ENCODE data around the gene GPR17.

The GPR17 gene

DNA sequence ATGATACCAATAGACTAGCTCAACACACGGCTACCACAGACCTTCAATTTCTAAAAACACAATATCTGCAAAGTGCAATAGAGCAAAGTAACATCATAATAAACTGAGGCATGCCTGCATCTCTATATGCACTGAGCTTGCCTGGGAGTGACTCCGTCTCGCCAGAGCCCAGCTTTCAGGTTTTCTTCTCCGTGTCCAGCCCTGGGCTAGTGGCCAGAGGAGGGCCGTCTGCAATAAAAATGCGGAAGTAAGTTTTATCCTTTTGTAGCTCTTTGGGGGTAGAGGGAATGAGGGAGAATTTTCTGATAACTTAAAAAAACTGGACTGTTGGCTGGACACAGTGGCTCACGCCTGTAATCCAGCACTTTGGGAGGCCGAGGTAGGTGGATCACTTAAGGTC is 41.0 kb upstream of the GPR17 start:
- TF ChIP-seq, protein P1, sequence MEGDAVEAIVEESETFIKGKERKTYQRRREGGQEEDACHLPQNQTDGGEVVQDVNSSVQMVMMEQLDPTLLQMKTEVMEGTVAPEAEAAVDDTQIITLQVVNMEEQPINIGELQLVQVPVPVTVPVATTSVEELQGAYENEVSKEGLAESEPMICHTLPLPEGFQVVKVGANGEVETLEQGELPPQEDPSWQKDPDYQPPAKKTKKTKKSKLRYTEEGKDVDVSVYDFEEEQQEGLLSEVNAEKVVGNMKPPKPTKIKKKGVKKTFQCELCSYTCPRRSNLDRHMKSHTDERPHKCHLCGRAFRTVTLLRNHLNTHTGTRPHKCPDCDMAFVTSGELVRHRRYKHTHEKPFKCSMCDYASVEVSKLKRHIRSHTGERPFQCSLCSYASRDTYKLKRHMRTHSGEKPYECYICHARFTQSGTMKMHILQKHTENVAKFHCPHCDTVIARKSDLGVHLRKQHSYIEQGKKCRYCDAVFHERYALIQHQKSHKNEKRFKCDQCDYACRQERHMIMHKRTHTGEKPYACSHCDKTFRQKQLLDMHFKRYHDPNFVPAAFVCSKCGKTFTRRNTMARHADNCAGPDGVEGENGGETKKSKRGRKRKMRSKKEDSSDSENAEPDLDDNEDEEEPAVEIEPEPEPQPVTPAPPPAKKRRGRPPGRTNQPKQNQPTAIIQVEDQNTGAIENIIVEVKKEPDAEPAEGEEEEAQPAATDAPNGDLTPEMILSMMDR (IDR thresholded peaks at IDR 0.05; ENCODE audit: extremely low read depth, insufficient read depth, missing control alignments), result no peak
- no peak for DNase-seq (ENCODE audit: low spot score)

DNA sequence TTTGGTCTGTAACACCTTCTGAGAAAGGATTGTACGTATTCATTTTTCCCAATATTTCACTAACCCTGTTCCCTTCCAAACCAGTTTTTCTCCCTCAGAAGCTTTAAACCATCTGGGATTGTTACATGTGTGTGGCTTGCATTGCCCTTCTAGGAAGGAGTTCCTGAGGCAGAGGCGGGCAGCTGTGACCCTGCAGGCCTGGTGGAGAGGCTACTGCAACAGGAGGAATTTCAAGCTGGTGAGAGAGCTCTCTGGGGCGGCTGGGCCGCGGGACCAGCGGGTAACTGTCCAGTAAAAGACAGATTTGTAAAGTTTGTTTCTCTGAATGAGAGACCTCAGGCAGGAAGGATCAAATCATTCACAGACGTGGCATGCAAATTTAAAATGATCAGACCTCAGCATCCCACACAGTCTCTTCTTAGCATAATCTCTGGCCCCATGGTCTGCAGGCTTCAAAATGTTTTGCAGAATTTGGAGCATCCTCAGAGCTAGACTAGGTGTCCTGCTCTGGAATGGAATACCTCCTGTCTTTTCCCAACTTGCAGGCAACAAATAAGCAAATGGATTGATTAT is 40.2 kb upstream of the GPR17 start:
- no peak for DNase-seq (ENCODE audit: low spot score)
- in situ Hi-C loops (cut with MboI; ENCODE audit: low pct_unique_long_range_greater_than_20kb, low sequenced_read_pairs, unreplicated experiment), result no loop called here
- TF ChIP-seq, protein P1 (IDR thresholded peaks at IDR 0.05; ENCODE audit: extremely low read depth, insufficient read depth, missing control alignments), result no peak

More for the DNA sequence above, 41.0 kb upstream of the GPR17 start:
- in situ Hi-C loops (cut with MboI; ENCODE audit: low pct_unique_long_range_greater_than_20kb, low sequenced_read_pairs, unreplicated experiment), result no loop called here

DNA sequence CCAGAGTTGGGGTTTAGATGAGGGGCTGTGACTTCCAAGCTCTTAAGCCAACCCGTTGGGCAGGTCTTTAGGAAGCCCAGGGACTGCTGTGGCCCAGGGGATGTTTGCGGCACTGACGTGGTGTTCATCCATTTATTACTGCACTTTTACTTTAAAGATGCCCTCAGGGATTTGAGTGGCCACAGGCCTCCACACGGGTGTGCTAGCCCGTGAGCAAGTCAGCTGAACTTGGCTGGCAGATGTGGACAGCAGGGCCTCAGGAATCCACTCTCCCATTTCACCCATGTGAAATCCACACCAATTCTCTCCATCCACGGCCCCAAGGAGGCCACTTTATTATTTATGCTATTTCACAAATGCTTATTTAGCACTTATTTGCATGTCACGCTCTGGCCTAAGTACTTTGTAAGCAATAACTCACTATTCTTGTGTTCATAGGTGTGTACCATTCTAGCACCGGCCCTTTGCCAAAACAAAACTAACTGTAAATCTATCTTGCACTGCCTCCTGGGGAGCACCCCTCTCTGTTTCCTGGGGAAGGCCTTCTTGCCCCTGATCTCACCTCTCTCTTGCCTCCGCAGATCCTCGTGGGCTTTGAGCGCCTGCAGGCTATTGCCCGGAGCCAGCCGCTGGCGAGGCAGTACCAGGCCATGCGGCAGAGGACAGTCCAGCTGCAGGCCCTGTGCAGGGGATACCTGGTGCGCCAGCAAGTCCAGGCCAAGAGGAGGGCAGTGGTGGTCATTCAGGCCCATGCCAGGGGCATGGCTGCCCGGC is 39.1 kb upstream of the GPR17 start:
- DNase-seq (ENCODE audit: low spot score), result no peak
- TF ChIP-seq, protein P1 (IDR thresholded peaks at IDR 0.05; ENCODE audit: extremely low read depth, insufficient read depth, missing control alignments), result no peak
- in situ Hi-C loops (cut with MboI; ENCODE audit: low pct_unique_long_range_greater_than_20kb, low sequenced_read_pairs, unreplicated experiment), result no loop called here

DNA sequence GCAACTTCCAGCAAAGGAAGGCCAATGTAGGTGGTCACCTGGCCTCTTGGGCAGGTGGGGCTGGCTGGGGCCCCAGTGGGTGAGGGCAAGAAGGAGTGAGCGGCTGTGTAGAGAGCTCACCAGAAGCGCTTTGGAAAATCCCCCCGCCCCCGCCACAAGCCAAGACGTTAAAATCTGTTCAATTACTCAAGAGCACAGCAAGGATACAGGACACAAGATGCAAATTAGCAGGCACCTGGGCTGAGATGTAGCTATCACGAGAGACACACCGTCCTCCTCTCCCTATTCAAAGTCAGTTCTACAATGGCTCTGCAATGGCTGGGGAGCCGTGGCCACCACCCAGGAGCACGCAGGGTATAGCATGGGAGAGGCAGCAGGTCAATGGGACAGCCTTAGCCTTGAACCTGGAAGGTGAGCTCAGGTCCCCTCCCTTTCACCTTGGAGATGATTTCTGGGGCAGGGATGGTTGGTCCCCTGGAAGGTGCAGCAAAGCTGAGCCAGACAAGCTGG is 38.5 kb upstream of the GPR17 start:
- TF ChIP-seq, protein P1 (IDR thresholded peaks at IDR 0.05; ENCODE audit: extremely low read depth, insufficient read depth, missing control alignments), result no peak
- no peak for DNase-seq (ENCODE audit: low spot score)
- in situ Hi-C loops (cut with MboI; ENCODE audit: low pct_unique_long_range_greater_than_20kb, low sequenced_read_pairs, unreplicated experiment), result no loop called here

DNA sequence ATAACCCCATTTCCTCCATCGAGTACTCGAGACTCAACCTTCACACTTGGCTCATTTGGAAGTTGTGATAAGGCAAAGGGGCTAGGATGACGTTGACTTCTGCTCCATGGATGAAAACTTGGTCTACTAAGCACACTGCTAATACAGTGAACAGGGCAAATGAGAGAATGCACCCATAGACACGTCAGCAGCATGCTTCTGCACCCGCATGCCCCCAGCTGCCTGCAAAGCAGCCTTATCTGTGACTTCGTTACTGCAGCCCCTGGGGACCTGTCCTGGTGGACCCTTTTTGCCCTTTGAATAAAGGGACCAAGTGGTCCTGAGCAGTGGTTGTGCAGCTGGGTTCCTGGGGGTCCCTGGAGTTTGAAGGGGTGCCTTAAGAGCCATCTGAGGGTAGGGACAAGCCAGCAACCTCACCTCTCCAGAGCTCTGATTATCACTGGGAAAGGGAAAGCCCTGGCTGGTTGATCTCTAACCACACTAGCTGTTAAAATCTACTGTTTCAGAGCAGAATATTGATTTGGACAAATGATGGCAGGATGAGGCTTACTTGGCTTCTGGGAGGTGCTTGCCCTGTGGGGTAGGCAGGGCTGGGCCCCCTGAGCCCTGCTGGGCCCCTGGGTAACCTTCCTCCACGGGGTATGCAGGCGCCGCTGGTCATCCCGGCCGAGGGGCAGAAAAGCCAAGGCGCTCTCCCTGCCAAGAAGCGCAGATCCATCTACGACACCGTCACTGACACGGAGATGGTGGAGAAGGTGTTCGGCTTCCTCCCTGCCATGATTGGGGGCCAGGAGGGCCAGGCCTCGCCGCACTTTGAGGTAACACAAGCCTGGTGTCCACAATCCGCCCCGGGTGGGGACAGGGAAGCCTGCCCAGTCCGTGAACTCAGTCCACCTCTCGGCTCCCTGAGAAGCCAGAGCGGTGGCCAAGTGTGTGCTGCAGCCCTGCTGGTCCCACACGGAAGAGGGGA is 37.6 kb upstream of the GPR17 start:
- TF ChIP-seq, protein P1 (IDR thresholded peaks at IDR 0.05; ENCODE audit: extremely low read depth, insufficient read depth, missing control alignments), result no peak
- DNase-seq (ENCODE audit: low spot score), result no peak
- in situ Hi-C loops (cut with MboI; ENCODE audit: low pct_unique_long_range_greater_than_20kb, low sequenced_read_pairs, unreplicated experiment), result no loop called here

Data from GM13977 (cell line).